Stomach (tissue), 9 donors: ENCODE data around the gene UNC13B. TPM values are rescaled to one million over a fixed set of nuclear protein-coding genes. Genes with fewer than 3 reads are reported as not detected.

Experiments used
- DNase-seq, 2 donors: peaks; one replicate each; pipeline versions ENCODE4 v3.0.0 to v3.0.0-alpha.2; 2013 to 2019
- H3K27ac ChIP-seq, 5 donors: fragments of 200-600 bp in 4 of 5; sonication (generic) in 4 of 5; one replicate each; pipeline ENCODE4 v1.5.1; 2013 to 2019; ENCODE audit warnings: mild to moderate bottlenecking in 1 of 5, moderate library complexity in 1 of 5
- H3K27me3 ChIP-seq, 3 donors: fragments of 200-600 bp; sonication (generic); one replicate each; pipeline ENCODE4 v1.5.1; 2017 to 2019; ENCODE audit warnings: mixed run types in 1 of 3
- H3K36me3 ChIP-seq, 4 donors: fragments of 200-600 bp; sonication (generic); 1 replicate in 3 of 4; 2 replicates in 1 of 4; pipeline ENCODE4 v1.5.1; 2016 to 2019
- H3K4me1 ChIP-seq, 4 donors: fragments of 200-600 bp; sonication (generic); one replicate each; pipeline ENCODE4 v1.5.1; 2016 to 2019
- H3K4me3 ChIP-seq, 4 donors: fragments of 200-600 bp; sonication (generic) in 3 of 4; one replicate each; pipeline ENCODE4 v1.5.1; 2016 to 2019; ENCODE audit warnings: mild to moderate bottlenecking in 1 of 4
- H3K9me3 ChIP-seq, 4 donors: fragments of 200-600 bp; sonication (generic); one replicate each; pipeline ENCODE4 v1.5.1; 2016 to 2019
- EP300 ChIP-seq: sonication (generic); formaldehyde crosslinking; IDR thresholded peaks from one replicate; pipeline ENCODE4 v1.6.1; 2017; ENCODE audit warnings: antibody characterized with exemption
- POLR2A ChIP-seq, 4 donors: fragments of 450-650 bp; IDR thresholded peaks; one replicate each; pipeline ENCODE4 v1.6.1; 2016; ENCODE audit warnings: antibody characterized with exemption in 4 of 4, control low read depth in 2 of 4, mild to moderate bottlenecking in 1 of 4, moderate library complexity in 1 of 4
- POLR2AphosphoS5 ChIP-seq, 3 donors: sonication (generic); formaldehyde crosslinking; IDR thresholded peaks; one replicate each; pipeline ENCODE4 v1.6.1; 2016; ENCODE audit warnings: antibody characterized with exemption in 3 of 3
- WGBS, 5 donors: extraction: QIAGEN DNeasy Blood & Tissue Kit in 3 of 5; methylation state at CpG; one replicate each; pipeline versions ENCODE4 v1.1.5 to v1.1.7; 2013 to 2018; 5-methylcytosine and 5-hydroxymethylcytosine counted together
- intact Hi-C: fragments of 100-400 bp; cut with DNase I; formaldehyde crosslinking; loops from one replicate; pipeline ENCODE4 v1.15.1; 2023; ENCODE audit warnings: low total_unique reads
- polyA plus RNA-seq, 3 donors: library from polyadenylated mRNA; stranded (reverse); fragments of 200-250 nt; gene quantifications; one replicate each; pipeline ENCODE4 v1.2.3, GENCODE V29; 2013
- total RNA-seq, 5 donors: library from RNA; depleted of rRNA; stranded (reverse); fragments of >200 nt; gene quantifications; one replicate each; pipeline versions ENCODE4 v1.1.0 to v1.2.3, GENCODE V29; 2014 to 2016
- TF ChIP-seq, protein P1 (sequence below), 7 experiments: fragments of 450-650 bp in 4 of 7; fragments of 200-600 bp in 3 of 7; sonication (generic) in 3 of 7; IDR thresholded peaks; one replicate each; pipeline ENCODE4 v1.5.1; 2016 to 2019; ENCODE audit warnings: antibody characterized with exemption in 7 of 7, control low read depth in 2 of 7, mild to moderate bottlenecking in 1 of 7
- donor health status: healthy with polysubstance abuse.
- donor health status: Bipolar disorder and iron deficiency.
- donor health status: healthy.

UNC13B gene
- total and polyA plus RNA-seq, 8 donors: 8.9 to 68.7 (median 20.8) TPM

GRCh38 chr9:35115680-35116538 is 45.9 kb upstream of the UNC13B start, which contains the start of gene ATOSB:
TSS of gene ATOSB (minus strand) at chr9:35115862. CDS start at chr9:35108274, 7,588 bp downstream.
- Histone ChIP-seq H3K27ac (peak within 1 kb of the TSS; percentile 87 to 95 (median 92)), H3K9me3 (no peaks in the 10 kb centered on the region), H3K4me1 (peaks cover 37 to 57% (median 56%) of the 10 kb centered on the region in 4 donors), H3K27me3 (no peaks in the 10 kb centered on the region), H3K4me3 (peak within 1 kb of the TSS; percentile 53 to 65 (median 60)), H3K36me3 (no peaks in the 10 kb centered on the region)
- DNase-seq: peak; percentile 97 to 98
- WGBS, 5 donors: 0 to 2% (median 0%) methylated on average over 41 to 54 of the region's 54 CpGs
- intact Hi-C loops: loop anchor here (5.0 to 10.0 kb wide), 2 partner anchors 141 to 359 kb away; no protein-coding TSS in a partner anchor
- TF ChIP-seq, protein P1, sequence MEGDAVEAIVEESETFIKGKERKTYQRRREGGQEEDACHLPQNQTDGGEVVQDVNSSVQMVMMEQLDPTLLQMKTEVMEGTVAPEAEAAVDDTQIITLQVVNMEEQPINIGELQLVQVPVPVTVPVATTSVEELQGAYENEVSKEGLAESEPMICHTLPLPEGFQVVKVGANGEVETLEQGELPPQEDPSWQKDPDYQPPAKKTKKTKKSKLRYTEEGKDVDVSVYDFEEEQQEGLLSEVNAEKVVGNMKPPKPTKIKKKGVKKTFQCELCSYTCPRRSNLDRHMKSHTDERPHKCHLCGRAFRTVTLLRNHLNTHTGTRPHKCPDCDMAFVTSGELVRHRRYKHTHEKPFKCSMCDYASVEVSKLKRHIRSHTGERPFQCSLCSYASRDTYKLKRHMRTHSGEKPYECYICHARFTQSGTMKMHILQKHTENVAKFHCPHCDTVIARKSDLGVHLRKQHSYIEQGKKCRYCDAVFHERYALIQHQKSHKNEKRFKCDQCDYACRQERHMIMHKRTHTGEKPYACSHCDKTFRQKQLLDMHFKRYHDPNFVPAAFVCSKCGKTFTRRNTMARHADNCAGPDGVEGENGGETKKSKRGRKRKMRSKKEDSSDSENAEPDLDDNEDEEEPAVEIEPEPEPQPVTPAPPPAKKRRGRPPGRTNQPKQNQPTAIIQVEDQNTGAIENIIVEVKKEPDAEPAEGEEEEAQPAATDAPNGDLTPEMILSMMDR (IDR thresholded peaks at IDR 0.05): no peak
- TF ChIP-seq EP300 (no peak), POLR2AphosphoS5 (IDR thresholded peaks at IDR 0.05) (peak; percentile 4 to 73 (median 42)), POLR2A (IDR thresholded peaks at IDR 0.05) (no peak)

GRCh38 chr9:35116539-35116897 is 45.3 kb upstream of the UNC13B start:
- whole genome bisulfite sequencing, 5 donors: 0 to 1% (median 0%) methylated on average over 7 to 12 of the region's 12 CpGs
- H3K4me1 ChIP-seq: peaks cover 36 to 54% (median 53%) of the 10 kb centered on the region in 4 donors

DNA sequence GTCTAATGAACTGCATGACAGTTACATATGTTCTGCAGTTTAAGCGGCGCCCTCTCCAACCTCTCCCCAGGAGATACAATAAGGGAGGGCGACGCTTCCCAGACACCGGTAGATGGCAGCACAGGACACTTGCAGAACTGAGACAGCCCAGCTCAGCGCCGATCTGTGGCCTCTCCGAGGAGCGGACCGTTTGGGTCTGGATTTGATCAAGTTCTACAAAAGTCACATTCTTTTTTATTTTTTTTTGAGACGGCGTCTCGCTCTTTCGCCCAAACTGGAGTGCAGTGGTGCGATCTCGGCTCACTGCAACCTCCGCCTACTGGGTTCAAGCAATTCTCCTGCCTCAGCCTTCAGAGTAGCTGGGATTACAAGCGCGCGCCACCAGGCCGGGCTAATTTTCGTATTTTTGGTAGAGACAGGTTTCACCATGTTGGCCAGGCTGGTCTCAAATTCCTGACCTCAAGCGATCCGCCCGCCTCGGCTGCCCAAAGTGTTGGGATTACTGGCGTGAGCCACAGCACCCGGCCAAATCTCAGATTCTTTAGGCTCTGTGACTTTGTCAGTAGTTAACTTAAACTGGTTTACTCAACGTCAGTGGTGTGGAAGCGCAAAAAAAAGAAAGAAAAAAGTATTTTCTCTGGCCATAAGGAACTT is 44.8 kb upstream of the UNC13B start:
- Histone ChIP-seq H3K4me1 (peaks cover 31 to 49% (median 49%) of the 10 kb centered on the region in 4 donors), H3K36me3 (no peaks in the 10 kb centered on the region), H3K4me3 (peak overlapping the region; percentile 53 to 65 (median 60)), H3K27me3 (no peaks in the 10 kb centered on the region), H3K27ac (peak overlapping the region; percentile 87 to 95 (median 92)), H3K9me3 (no peaks in the 10 kb centered on the region)
- DNase-seq: peak; percentile 92 to 98
- WGBS, 5 donors: 15 to 21% (median 17%) methylated on average over 30 of the region's 30 CpGs
- TF ChIP-seq, protein P1 (IDR thresholded peaks at IDR 0.05): peak in 5 of 7 experiments; percentile 83 to 92 (median 89)
- TF ChIP-seq POLR2AphosphoS5 (IDR thresholded peaks at IDR 0.05) (peak in 1 of 3 donors; percentile 67), POLR2A (IDR thresholded peaks at IDR 0.05) (no peak)
- intact Hi-C loops: loop anchor here (5.0 to 10.0 kb wide), 2 partner anchors 140 to 358 kb away; no protein-coding TSS in a partner anchor

More at GRCh38 chr9:35116539-35116897, 45.3 kb upstream of the UNC13B start:
- Histone ChIP-seq H3K9me3 (no peaks in the 10 kb centered on the region), H3K27ac (peak overlapping the region; percentile 87 to 95 (median 92)), H3K4me3 (peak overlapping the region; percentile 53 to 65 (median 60)), H3K27me3 (no peaks in the 10 kb centered on the region), H3K36me3 (no peaks in the 10 kb centered on the region)
- intact Hi-C loops: loop anchor here (5.0 to 10.0 kb wide), 2 partner anchors 141 to 358 kb away; no protein-coding TSS in a partner anchor
- TF ChIP-seq EP300 (no peak), POLR2AphosphoS5 (IDR thresholded peaks at IDR 0.05) (no peak), POLR2A (IDR thresholded peaks at IDR 0.05) (no peak)
- TF ChIP-seq, protein P1 (IDR thresholded peaks at IDR 0.05): no peak
- DNase-seq: no peak

DNA sequence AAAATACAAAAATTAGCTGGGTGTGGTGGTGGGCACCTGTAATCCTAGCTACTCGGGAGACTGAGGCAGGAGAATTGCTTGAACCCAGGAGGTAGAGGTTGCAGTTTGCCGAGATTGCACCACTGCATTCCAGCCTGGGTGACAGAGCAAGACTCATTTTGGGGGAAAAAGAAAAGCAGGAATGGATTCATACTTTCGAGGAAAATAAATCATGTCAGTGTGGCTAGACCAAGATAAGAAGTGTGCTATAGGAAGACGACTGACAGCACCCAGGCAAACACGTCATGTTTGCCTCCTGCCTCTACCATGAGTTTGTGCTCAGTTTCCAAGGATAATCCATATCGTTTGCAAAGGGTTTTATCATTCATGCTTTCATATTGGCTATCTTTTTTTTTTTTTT is 26.9 kb upstream of the UNC13B start:
- WGBS, 5 donors: 71 to 83% (median 74%) methylated on average over 6 of the region's 6 CpGs
- intact Hi-C loops: no loop called here
- Histone ChIP-seq H3K9me3 (no peaks in the 10 kb centered on the region), H3K27ac (no peak overlapping the region), H3K4me1 (peaks cover 0 to 7% (median 1%) of the 10 kb centered on the region in 4 donors), H3K27me3 (no peaks in the 10 kb centered on the region), H3K36me3 (no peaks in the 10 kb centered on the region), H3K4me3 (no peak overlapping the region)
- DNase-seq: no peak
- no peak for TF ChIP-seq POLR2AphosphoS5 (IDR thresholded peaks at IDR 0.05)
- TF ChIP-seq POLR2A (IDR thresholded peaks at IDR 0.05): no peak
- TF ChIP-seq, protein P1 (IDR thresholded peaks at IDR 0.05): no peak
- no peak for TF ChIP-seq EP300
